Astrocyte of the cerebellum (primary cell): ENCODE results near the gene IGF1R.
A peak's percentile ranks its signal among the peaks of the same experiment; 100 is the strongest.

Source experiments
- DNase-seq: peaks from one replicate; pipeline ENCODE4 v3.0.0-alpha.2; 2011; ENCODE audit warnings: low read depth
- H3K4me3 ChIP-seq: 2 replicates; pipeline ENCODE4 v1.5.1; 2011; ENCODE audit warnings: mild to moderate bottlenecking, low read depth, low read length, moderate library complexity
- in situ Hi-C: cut with HindIII; loops from 2 replicates; pipeline ENCODE4 v1.10.0; 2017; ENCODE audit warnings: low sequenced_read_pairs
- TF ChIP-seq, protein P1 (sequence below): IDR thresholded peaks from 2 replicates; pipeline ENCODE4 v1.5.1; 2012; ENCODE audit warnings: low read length, low read depth, moderate library complexity, mild to moderate bottlenecking; ENCODE audit errors: missing control alignments

IGF1R gene

GRCh38 chr15:98796685-98797357, 148.5 kb downstream of the IGF1R start:
- no peak overlapping the region for H3K4me3 ChIP-seq
- in situ Hi-C loops, result loop anchor here (25.0 kb wide), 1 partner anchor 415 kb away; no protein-coding TSS in a partner anchor
- DNase-seq, result no peak
- TF ChIP-seq, protein P1, sequence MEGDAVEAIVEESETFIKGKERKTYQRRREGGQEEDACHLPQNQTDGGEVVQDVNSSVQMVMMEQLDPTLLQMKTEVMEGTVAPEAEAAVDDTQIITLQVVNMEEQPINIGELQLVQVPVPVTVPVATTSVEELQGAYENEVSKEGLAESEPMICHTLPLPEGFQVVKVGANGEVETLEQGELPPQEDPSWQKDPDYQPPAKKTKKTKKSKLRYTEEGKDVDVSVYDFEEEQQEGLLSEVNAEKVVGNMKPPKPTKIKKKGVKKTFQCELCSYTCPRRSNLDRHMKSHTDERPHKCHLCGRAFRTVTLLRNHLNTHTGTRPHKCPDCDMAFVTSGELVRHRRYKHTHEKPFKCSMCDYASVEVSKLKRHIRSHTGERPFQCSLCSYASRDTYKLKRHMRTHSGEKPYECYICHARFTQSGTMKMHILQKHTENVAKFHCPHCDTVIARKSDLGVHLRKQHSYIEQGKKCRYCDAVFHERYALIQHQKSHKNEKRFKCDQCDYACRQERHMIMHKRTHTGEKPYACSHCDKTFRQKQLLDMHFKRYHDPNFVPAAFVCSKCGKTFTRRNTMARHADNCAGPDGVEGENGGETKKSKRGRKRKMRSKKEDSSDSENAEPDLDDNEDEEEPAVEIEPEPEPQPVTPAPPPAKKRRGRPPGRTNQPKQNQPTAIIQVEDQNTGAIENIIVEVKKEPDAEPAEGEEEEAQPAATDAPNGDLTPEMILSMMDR, result no peak

GRCh38 chr15:98798375-98798893, 150.1 kb downstream of the IGF1R start:
- in situ Hi-C loops, result loop anchor here (25.0 kb wide), 1 partner anchor 414 kb away; no protein-coding TSS in a partner anchor
- TF ChIP-seq, protein P1, result no peak
- no peak overlapping the region for H3K4me3 ChIP-seq
- DNase-seq, result no peak

GRCh38 chr15:98799461-98800390, 151.4 kb downstream of the IGF1R start:
- in situ Hi-C loops, result loop anchor here (25.0 kb wide), 1 partner anchor 413 kb away; no protein-coding TSS in a partner anchor
- TF ChIP-seq, protein P1, result no peak
- DNase-seq, result no peak
- H3K4me3 ChIP-seq, result no peak overlapping the region

- TF ChIP-seq, protein P1, result no peak
- peak; percentile 71 for DNase-seq
- no peak overlapping the region for H3K4me3 ChIP-seq
- in situ Hi-C loops, result no loop called here
Measured at GRCh38 chr15:98800437-98801233, 152.3 kb downstream of the IGF1R start.

DNA sequence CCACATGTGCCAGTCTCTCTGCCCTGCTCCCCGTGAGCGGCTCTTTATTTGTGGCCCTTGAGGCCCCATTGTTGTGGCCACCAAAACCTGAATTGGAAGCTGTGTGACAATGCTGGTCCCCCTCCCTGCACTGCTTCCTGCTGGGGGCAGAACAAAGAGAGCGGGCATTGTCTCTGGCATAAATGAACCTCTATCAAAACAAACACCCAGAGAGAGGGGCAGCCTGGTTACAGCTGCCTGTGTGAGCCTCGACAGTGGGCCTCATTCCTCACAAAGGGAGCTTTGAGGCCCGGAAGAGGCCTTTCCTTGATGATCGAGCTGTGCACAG, 152.9 kb downstream of the IGF1R start:
- TF ChIP-seq, protein P1, result no peak
- H3K4me3 ChIP-seq, result no peak overlapping the region
- in situ Hi-C loops, result no loop called here
- no peak for DNase-seq

DNA sequence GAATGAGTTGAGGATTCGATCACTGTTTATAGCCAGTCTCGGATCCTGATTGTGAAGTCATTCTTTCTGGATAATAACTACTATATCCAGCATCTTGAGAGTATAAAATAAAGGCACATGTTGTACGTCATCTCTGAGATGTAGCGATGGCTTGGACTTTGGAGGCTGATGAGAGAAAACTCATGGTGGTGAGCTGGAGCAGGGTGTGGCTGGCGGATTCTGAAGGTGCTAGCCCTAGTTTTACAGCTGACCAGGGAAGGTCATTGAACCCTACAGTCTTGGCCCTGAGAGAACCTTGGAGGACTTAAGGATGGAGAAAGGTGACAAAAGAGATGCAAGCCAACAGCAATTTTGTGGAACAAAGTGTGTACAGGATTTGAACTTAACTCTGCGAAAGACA, 153.8 kb downstream of the IGF1R start:
- TF ChIP-seq, protein P1, result no peak
- DNase-seq, result no peak
- in situ Hi-C loops, result no loop called here
- no peak overlapping the region for H3K4me3 ChIP-seq
